ENCODE data around the gene OLFML2B.

OLFML2B gene

DNA sequence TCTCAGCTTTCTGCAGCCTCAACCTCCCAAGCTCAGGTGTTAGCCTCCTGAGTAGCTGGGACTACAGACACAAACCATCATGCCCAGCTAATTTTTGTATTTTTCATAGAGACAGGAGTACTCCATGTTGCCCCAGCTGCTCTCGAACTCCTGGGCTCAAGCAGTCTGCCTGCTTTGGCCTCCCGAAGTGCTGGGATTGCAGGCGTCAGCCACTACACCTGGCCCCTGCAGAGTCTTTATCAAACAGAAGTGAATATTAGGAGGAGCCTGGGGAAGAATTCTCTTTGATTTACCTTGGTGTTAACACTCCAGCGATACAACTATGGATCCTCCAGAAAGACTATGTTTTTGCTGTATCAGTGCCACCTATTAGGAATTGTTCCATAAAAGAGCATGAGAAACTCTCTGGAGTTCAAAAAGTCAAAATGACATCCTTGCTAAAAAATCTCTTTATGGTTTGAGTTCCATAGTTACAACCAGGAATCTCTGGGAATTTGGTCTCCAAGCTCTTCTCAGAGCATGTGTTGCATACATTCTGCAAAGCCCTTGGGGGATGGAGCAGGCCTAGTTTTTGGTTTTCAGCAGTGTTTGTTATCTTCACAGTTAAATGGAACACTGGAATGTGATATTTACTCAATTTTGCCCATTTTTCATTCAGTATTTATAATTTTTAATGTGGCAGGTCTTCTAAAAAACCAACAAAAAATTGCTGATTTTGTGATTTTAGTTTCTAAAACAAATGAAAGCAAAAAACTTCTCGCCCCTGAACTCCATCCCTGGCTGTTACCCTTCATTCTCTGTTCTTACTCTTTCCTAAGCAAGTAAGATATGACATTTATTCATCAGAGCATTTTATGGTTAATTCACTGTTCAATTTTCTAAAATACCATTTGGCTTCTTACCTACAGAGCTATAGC is 77.3 kb downstream of the OLFML2B start:
- Histone ChIP-seq H3K27ac (ENCODE audit: low read length) (no peak overlapping the region), H3K9ac (ENCODE audit: low read length in 2 of 2) (no peak overlapping the region), H3K27me3 (ENCODE audit: control insufficient read depth in 1 of 2, insufficient read depth in 2 of 2, low read length in 2 of 2) (no peaks in the 10 kb centered on the region), H3K4me3 (ENCODE audit: low read length in 2 of 2) (no peak overlapping the region), H3K4me1 (ENCODE audit: control insufficient read depth, insufficient read depth, low read length) (no peaks in the 10 kb centered on the region), H3K36me3 (ENCODE audit: control insufficient read depth in 2 of 2, insufficient read depth in 2 of 2, low read length in 2 of 2) (peaks cover 3 to 10% of the 10 kb centered on the region in 2 donors), H3K9me3 (ENCODE audit: control insufficient read depth in 2 of 2, low read length in 2 of 2) (no peaks in the 10 kb centered on the region)

DNA sequence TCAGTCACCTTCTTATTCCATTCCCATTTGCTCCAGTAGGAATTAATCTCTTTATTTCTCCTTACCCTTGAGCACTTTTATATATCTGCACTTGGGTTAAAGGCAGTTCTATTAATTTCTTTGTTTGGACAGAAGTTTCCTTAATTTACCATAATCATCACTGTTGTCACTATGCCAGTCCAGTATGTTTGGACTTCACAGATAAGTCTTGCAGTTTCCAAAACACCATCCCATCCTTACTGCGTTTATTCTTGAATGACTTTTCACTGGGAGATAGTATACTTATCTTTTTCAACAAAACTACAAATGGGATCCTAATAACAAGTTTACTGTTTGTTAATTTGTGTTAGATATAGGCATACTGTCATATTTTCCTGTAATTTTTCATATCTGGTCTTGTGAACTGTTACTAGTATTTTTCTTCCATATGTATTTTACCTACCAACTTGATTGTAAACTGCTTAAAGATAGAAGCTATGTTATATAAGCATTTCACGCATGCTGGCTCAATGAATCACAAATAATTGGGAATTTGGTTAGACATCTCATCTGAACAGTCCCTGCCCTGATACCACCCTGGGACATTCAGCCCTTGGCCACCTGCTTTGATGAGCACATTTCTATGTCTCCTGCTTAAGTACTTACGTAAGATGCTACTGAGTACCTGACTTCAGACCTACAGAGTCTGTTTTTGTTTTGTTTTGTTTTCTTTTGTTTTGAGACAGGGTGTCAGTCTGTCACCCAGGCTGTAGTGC is 78.2 kb downstream of the OLFML2B start:
- H3K4me1 ChIP-seq (ENCODE audit: control insufficient read depth, insufficient read depth, low read length), result no peaks in the 10 kb centered on the region
- no peak overlapping the region for H3K27ac ChIP-seq (ENCODE audit: low read length)
- H3K9ac ChIP-seq (ENCODE audit: low read length in 2 of 2), result no peak overlapping the region
- H3K9me3 ChIP-seq (ENCODE audit: control insufficient read depth in 2 of 2, low read length in 2 of 2), result no peaks in the 10 kb centered on the region
- no peaks in the 10 kb centered on the region for H3K27me3 ChIP-seq (ENCODE audit: control insufficient read depth in 1 of 2, insufficient read depth in 2 of 2, low read length in 2 of 2)
- H3K36me3 ChIP-seq (ENCODE audit: control insufficient read depth in 2 of 2, insufficient read depth in 2 of 2, low read length in 2 of 2), result peaks cover 3 to 10% of the 10 kb centered on the region in 2 donors
- no peak overlapping the region for H3K4me3 ChIP-seq (ENCODE audit: low read length in 2 of 2)

DNA sequence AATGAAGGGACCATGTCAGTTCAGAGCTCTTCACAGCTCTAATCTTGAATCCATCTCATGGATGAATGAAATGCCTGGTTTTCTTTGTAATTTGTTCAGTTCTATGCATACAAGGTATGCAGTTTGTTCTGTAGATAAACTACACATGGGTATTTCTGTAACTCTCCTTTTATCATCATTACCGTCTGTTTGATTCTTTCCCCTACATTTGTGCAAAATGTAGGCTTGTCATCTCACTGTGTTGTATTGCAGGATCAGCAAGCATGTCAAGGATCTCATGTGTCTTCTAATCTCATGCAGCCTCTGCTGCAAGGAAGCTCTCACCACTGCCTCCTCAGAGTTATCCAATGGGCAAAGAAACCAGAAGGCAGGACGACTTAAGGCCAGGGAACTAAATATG is 79.3 kb downstream of the OLFML2B start:
- no peak overlapping the region for H3K4me3 ChIP-seq (ENCODE audit: low read length in 2 of 2)
- no peak overlapping the region for H3K27ac ChIP-seq (ENCODE audit: low read length)
- H3K27me3 ChIP-seq (ENCODE audit: control insufficient read depth in 1 of 2, insufficient read depth in 2 of 2, low read length in 2 of 2), result no peaks in the 10 kb centered on the region
- H3K36me3 ChIP-seq (ENCODE audit: control insufficient read depth in 2 of 2, insufficient read depth in 2 of 2, low read length in 2 of 2), result peaks cover 3 to 10% of the 10 kb centered on the region in 2 donors
- H3K9me3 ChIP-seq (ENCODE audit: control insufficient read depth in 2 of 2, low read length in 2 of 2), result no peaks in the 10 kb centered on the region
- no peaks in the 10 kb centered on the region for H3K4me1 ChIP-seq (ENCODE audit: control insufficient read depth, insufficient read depth, low read length)
- no peak overlapping the region for H3K9ac ChIP-seq (ENCODE audit: low read length in 2 of 2)

DNA sequence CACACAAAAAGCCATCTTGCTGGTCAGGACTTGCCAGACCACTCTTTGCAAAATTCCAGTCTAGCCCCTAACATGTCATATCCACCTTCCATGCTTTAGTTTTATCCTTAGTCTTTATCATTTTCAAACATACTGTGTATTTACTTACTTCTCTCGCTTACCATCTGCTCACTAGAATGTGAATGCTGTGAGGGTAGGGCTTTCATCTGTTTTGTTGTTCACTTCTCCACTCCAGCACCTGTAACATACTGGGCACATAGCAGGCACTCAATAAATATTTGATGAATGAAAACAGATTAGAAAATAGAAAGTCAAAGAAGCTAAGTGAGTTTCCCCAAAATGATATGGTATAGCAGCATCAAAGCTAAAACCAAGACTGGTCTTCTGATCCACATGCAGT is 79.9 kb downstream of the OLFML2B start:
- Histone ChIP-seq H3K27me3 (ENCODE audit: control insufficient read depth in 1 of 2, insufficient read depth in 2 of 2, low read length in 2 of 2) (no peaks in the 10 kb centered on the region), H3K9ac (ENCODE audit: low read length in 2 of 2) (no peak overlapping the region), H3K4me3 (ENCODE audit: low read length in 2 of 2) (no peak overlapping the region), H3K36me3 (ENCODE audit: control insufficient read depth in 2 of 2, insufficient read depth in 2 of 2, low read length in 2 of 2) (peaks cover 3 to 10% of the 10 kb centered on the region in 2 donors), H3K4me1 (ENCODE audit: control insufficient read depth, insufficient read depth, low read length) (no peaks in the 10 kb centered on the region), H3K9me3 (ENCODE audit: control insufficient read depth in 2 of 2, low read length in 2 of 2) (no peaks in the 10 kb centered on the region), H3K27ac (ENCODE audit: low read length) (no peak overlapping the region)

DNA sequence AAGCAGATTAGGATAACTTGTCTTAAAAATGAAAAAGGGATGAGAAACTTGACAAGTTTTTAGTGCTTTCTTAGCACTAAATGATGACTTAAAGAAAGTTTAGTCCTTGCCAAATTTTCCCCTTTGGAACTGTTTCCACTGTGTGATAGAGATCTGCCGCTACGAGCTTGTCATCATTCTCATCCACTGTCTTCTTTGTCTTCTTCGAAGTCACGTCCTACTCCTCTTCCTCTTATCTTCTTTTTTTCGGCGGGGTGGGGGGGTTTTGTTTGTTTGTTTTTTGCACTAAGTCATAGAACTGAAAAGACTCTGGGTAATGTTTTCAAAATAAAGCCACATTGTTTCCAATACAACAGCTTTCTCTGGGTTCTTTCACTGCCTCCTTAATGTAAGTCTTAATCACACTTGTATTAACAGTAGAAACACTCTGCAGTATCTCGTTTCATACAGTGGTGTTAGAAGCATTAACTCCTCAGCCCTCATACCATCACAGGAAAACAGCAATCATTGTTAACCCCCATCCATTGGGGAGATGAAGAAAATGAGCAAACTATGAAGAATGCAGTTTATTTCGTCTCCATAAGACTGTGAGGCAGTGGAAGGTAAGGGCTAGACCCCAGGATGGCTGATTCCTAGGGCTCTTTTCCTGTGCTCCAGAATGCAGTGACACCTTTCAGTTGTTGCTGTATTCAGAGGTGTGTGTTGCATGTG is 81.8 kb downstream of the OLFML2B start:
- no peaks in the 10 kb centered on the region for H3K4me1 ChIP-seq (ENCODE audit: control insufficient read depth, insufficient read depth, low read length)
- no peaks in the 10 kb centered on the region for H3K27me3 ChIP-seq (ENCODE audit: control insufficient read depth in 1 of 2, insufficient read depth in 2 of 2, low read length in 2 of 2)
- H3K27ac ChIP-seq (ENCODE audit: low read length), result no peak overlapping the region
- H3K9ac ChIP-seq (ENCODE audit: low read length in 2 of 2), result no peak overlapping the region
- H3K9me3 ChIP-seq (ENCODE audit: control insufficient read depth in 2 of 2, low read length in 2 of 2), result no peaks in the 10 kb centered on the region
- H3K36me3 ChIP-seq (ENCODE audit: control insufficient read depth in 2 of 2, insufficient read depth in 2 of 2, low read length in 2 of 2), result peaks cover 3 to 10% of the 10 kb centered on the region in 2 donors
- no peak overlapping the region for H3K4me3 ChIP-seq (ENCODE audit: low read length in 2 of 2)

DNA sequence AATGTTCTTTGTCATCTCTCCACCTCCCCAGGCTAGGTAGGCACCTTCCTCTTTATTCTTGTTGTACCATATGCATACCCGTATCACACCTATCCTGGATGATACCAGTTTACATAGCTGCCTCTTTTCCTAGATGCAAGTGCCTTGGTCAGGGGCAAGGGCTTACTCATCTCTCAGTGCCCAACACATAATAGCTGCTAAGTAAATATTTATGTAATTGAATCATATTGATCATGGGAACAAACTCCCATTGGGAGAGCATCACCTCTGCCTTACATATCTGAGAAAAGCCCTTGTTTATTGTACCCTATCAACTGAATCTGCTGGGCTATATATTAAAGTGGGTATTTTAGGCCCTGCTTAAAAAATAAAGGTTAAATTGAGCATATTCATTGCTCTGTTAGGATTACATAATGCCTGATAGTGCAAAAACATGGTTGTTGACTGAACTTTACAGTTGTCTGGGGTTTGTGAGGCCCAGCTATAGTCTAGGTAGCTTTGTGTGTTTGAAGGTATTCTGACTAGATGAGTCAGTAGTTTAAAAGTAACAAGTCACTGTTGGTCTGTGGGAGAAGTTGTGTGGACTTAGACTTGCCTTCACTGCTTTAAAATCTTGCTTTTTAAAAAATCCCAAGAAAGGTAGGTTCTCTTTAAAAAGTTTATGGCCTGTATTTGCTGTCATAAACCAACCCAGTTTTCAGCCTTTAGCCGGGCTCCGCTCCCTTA is 82.6 kb downstream of the OLFML2B start:
- H3K9me3 ChIP-seq (ENCODE audit: control insufficient read depth in 2 of 2, low read length in 2 of 2), result no peaks in the 10 kb centered on the region
- no peaks in the 10 kb centered on the region for H3K4me1 ChIP-seq (ENCODE audit: control insufficient read depth, insufficient read depth, low read length)
- no peak overlapping the region for H3K9ac ChIP-seq (ENCODE audit: low read length in 2 of 2)
- H3K27ac ChIP-seq (ENCODE audit: low read length), result no peak overlapping the region
- H3K27me3 ChIP-seq (ENCODE audit: control insufficient read depth in 1 of 2, insufficient read depth in 2 of 2, low read length in 2 of 2), result no peaks in the 10 kb centered on the region
- H3K36me3 ChIP-seq (ENCODE audit: control insufficient read depth in 2 of 2, insufficient read depth in 2 of 2, low read length in 2 of 2), result peaks cover 6 to 10% of the 10 kb centered on the region in 2 donors
- H3K4me3 ChIP-seq (ENCODE audit: low read length in 2 of 2), result no peak overlapping the region

DNA sequence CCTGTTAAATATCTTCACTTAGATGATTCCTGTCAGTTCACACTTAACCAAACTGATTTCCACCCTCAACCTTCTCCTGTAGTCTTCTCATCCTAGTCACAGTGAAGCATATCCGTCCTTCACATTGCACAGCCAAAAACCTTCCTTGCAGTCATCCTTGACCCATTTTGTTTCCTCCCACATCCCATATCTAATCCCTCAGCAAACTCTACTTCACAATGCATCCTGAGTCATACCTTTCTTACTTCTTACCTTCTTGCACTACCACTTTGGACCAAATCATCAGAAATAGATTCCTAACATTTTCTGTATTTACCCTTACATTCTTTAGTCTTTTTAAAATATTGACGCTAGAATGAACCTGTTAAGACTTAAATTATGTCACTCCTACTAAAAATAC is 86.9 kb downstream of the OLFML2B start:
- Histone ChIP-seq H3K9me3 (ENCODE audit: control insufficient read depth in 2 of 2, low read length in 2 of 2) (no peaks in the 10 kb centered on the region), H3K4me3 (ENCODE audit: low read length in 2 of 2) (no peak overlapping the region), H3K27ac (ENCODE audit: low read length) (no peak overlapping the region), H3K27me3 (ENCODE audit: control insufficient read depth in 1 of 2, insufficient read depth in 2 of 2, low read length in 2 of 2) (no peaks in the 10 kb centered on the region), H3K36me3 (ENCODE audit: control insufficient read depth in 2 of 2, insufficient read depth in 2 of 2, low read length in 2 of 2) (peaks cover 0 to 3% of the 10 kb centered on the region in 2 donors), H3K4me1 (ENCODE audit: control insufficient read depth, insufficient read depth, low read length) (no peaks in the 10 kb centered on the region), H3K9ac (ENCODE audit: low read length in 2 of 2) (no peak overlapping the region)

DNA sequence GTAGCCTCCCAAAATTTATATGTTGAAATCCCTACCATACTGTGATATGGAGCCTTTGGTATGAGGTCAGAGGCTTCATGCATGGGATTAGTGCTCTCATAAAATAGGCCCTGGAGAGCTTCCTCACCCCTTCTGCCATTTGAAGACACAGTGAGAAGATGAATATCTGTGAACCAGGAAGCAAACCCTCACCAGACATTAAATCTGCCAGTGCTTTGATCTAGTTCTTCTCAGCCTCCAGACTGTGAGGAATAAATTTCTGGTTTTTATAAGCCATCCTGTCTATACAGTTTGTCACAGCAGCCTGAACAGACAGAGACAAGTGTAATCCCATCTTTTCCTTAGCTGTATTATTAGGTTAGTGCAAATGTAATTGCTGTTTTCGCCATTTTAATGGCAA is 88.4 kb downstream of the OLFML2B start:
- Histone ChIP-seq H3K9me3 (ENCODE audit: control insufficient read depth in 2 of 2, low read length in 2 of 2) (no peaks in the 10 kb centered on the region), H3K27ac (ENCODE audit: low read length) (no peak overlapping the region), H3K4me1 (ENCODE audit: control insufficient read depth, insufficient read depth, low read length) (no peaks in the 10 kb centered on the region), H3K4me3 (ENCODE audit: low read length in 2 of 2) (no peak overlapping the region), H3K27me3 (ENCODE audit: control insufficient read depth in 1 of 2, insufficient read depth in 2 of 2, low read length in 2 of 2) (no peaks in the 10 kb centered on the region), H3K9ac (ENCODE audit: low read length in 2 of 2) (no peak overlapping the region), H3K36me3 (ENCODE audit: control insufficient read depth in 2 of 2, insufficient read depth in 2 of 2, low read length in 2 of 2) (peaks cover 0 to 3% of the 10 kb centered on the region in 2 donors)

DNA sequence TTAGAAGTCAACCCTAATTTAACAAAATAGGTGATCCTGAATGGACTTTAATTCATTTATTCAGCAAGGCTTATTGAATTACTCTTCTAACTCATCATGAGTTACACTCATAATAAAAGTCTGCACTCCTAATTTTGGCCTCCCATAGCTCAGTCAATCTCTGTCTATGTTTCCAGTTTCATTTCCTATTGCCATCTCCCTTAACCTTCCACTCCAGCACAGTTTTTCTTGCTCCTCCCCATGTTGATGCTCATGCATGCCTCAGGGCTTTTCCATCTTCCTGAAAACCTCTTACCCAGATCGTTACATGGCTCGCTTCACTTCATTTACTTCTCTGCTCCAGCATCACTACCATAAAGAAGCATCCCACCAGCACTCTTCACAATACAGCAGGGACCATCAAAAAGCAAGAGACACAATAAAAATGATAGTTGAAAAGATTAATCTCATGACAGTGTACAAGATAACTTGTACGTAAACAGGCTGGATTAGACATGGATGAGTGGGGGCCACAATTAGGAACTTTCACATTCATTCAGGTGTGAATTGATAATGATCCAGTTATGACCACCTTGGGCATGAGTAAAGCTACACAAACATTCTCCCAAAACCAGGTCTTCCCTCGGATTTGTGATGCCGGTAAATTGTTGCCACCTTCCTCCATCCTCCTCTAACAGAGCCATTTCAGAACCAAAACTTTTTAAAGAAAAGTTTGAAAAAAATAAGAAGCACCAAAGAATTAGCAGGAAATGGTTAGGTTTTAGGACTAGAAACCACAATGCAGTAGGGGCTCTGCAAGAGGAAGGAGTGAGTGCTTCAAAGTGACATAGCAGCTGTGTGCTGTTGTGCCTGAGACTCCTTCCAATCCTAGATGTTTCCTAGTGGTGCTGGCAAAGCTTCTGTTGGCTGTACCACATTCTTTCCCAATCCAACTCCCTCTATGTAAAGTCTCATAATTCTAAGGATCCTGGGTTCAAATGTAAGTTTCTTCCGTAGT is 89.8 kb downstream of the OLFML2B start:
- H3K36me3 ChIP-seq (ENCODE audit: control insufficient read depth in 2 of 2, insufficient read depth in 2 of 2, low read length in 2 of 2), result peaks cover 0 to 3% of the 10 kb centered on the region in 2 donors
- H3K4me1 ChIP-seq (ENCODE audit: control insufficient read depth, insufficient read depth, low read length), result no peaks in the 10 kb centered on the region
- no peak overlapping the region for H3K27ac ChIP-seq (ENCODE audit: low read length)
- no peaks in the 10 kb centered on the region for H3K27me3 ChIP-seq (ENCODE audit: control insufficient read depth in 1 of 2, insufficient read depth in 2 of 2, low read length in 2 of 2)
- no peaks in the 10 kb centered on the region for H3K9me3 ChIP-seq (ENCODE audit: control insufficient read depth in 2 of 2, low read length in 2 of 2)
- no peak overlapping the region for H3K9ac ChIP-seq (ENCODE audit: low read length in 2 of 2)
- H3K4me3 ChIP-seq (ENCODE audit: low read length in 2 of 2), result no peak overlapping the region
